HG03025 (cell line): ENCODE results near the gene ADISSP.

Source experiments
- ATAC-seq: cut with Tn5 transposase; IDR thresholded peaks from one replicate; pipeline ENCODE4 v1.9.1; 2021; ENCODE audit warnings: mild to moderate bottlenecking, moderate library complexity; ENCODE audit not compliant: unreplicated experiment, low FRiP score

The ADISSP gene

DNA sequence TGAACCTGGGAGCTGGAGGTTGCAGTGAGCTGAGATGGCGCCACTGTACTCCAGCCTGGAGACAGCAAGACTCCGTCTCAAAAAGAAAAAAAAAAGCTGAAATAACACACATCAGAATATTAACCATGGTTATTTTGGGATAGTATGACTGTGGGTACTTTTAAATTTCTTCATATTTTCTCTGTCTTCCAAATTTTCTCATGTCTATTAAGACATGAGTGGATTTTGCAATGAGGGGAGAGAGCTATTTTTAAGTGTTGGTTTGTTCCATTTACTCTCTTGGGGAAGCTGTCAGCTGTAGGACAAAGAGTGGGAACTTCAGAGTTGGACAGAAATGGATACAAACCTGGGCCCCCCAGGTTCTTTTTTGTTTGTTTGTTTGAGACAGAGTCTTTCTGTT, 10.3 kb downstream of the ADISSP start:
- no peak for ATAC-seq

DNA sequence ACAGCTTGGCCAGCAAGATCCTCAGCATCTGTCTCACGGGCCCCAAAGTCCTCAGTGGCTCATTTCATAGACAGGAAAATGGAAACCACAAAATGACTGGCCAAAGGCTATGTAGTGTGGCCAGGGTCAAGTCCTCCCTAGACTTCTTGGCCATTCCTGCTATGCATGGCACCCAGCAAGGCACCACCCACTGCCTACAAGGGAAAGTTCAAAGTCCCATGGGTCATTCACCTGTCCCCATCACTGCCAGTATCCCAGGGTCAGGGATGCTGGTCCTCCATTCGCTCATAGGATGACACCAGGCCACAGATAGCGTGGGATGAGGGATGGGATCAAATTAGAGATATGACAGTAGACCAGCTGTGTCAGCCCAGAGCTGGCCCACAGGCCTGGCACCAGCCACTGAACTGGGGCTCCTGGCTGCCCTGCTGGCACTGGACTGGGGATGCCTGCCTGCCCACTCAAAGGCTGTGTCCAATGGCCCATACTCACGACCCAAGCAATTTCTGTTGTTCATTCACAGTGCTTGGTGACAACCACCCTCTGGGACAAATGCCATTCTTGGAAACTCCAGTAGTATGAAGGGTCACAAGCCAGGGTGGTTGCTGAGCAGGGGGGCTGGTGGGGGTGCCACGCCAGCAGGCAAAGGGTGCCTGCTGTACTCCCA, 11.6 kb downstream of the ADISSP start:
- ATAC-seq, result no peak

DNA sequence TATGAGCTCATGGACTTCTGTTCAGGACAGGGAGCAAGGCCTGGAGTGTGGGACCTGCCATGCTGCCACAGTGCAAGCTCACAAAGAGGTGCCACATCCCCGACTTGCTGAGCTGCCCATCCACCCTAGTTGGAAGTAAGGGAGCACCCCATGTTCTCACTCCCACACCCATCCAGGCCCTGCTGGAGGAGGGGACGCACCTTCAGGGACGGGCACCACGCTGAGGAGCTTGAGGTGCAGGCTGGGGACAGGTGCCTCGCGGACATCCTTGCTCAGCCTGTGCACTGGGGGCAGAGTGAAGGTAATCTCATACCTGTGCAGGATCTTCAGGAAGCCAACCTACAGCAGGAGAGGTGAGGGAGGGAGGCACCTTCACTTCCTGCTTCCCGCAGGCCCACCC, 12.3 kb downstream of the ADISSP start:
- no peak for ATAC-seq

DNA sequence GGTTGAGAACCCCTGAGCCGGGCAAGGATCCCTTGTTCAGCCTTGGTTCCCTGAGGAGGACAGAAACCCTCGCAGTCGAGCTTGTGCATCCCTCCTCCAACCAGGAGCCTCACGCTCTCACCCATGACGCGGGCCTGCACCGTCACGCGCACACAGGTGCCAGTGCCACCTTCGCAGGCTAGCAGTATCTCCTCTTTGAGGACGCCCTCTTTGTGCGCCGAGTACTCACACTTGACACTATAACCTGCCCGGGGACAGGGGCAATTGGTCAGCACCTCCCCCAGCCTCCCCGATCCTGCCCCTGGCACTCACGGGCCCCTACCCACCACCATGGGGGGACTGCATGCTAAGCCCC, 13.3 kb downstream of the ADISSP start:
- no peak for ATAC-seq

DNA sequence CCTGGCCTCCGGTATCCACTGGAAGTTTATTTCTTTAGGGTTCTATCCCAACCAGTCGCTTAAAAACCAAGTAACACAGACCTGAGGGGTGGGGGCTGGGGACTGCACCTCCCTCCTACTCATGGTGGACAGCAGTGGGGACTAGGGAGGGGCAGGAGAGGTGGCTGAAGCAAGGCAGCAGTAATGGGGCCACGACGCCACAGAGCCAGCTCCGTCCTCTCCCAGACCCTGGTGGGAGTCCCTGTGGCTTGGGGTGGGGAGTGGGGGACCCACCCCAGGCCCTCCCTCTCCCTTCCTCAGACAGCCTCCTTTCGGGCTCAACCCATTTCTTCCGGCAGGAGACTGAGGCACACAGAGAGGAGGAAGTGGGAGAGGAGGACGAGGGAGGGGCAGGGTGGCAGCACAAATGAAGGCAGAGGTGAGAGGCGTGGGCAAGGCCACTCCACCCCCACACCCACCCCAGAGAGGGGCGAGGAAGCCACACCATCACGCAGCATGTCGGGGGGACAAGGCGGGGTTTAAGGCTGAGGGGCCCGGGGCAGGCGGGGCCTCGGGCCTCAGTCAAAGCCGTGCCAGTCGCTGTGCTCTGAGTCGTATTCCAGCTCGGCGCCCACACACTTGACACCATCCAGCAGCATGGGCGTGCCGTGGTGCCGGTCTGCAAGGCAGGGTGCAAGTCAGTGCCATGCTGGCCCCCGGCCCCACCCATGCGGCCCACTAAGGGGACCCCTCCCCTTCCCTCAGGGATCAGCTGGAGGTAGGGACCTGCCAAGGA, 13.9 kb downstream of the ADISSP start:
- no peak for ATAC-seq

DNA sequence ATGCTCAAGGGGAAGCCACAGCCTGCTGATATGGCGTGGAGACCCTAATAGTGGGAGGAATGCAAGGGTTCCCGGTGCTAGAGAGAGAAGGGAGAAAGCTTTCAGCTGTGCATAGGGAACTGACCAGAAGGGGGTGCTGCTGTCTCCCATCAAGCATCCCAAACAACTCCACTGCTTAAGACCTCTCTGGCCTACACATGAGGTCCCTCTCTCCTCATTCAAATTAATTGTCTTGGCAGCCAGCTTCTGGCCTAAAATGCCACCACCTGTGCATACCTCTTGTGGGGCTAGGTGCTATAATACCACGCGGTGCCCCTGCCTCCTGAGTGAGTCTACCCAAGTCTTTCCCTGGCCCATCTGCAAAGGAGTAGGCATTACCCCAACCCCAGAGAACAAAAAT, 14.5 kb downstream of the ADISSP start:
- no peak for ATAC-seq

DNA sequence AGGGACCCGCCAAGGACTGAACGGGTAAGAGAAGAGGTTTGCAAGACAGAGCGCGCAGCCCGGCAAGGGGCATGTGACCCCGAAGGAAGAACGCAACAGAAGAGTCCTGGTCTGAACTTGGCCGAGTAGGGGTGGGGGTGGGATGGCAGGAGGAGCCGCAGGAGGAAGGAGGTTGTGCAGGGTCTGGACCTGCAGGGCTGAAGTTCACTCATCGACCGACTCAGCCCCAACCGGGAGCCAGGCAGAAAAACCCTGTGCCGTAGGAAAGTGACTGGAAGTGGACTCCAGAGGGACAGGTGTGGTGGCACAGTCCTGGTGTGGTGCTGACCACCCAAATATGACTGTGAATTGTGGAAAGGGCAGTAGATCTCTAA, 15.2 kb downstream of the ADISSP start:
- no peak for ATAC-seq

DNA sequence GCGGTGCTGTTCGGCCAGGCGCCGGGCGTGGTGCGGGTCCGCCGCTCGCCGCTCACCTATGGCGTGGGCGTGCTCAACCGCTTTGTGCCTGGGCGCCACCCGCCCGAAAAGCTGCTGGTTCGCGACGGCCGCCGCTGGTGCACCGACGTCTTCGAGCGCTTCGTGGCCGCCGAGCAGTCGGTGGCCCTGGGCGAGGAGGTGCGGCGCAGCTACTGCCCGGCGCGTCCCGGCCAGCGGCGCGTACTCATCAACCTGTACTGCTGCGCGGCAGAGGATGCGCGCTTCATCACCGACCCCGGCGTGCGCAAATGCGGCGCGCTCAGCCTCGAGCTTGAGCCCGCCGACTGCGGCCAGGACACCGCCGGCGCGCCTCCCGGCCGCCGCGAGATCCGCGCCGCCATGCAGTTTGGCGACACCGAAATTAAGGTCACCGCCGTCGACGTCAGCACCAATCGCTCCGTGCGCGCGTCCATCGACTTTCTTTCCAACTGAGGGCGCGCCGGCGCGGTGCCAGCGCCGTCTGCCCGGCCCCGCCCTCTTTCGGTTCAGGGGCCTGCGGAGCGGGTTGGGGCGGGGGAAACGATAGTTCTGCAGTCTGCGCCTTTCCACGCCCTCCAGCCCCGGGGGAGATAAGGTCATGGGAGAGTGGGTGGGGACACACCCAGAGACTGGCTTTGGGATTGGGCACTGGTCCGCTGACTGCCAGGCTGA, 15.7 kb downstream of the ADISSP start:
- ATAC-seq, result no peak

DNA sequence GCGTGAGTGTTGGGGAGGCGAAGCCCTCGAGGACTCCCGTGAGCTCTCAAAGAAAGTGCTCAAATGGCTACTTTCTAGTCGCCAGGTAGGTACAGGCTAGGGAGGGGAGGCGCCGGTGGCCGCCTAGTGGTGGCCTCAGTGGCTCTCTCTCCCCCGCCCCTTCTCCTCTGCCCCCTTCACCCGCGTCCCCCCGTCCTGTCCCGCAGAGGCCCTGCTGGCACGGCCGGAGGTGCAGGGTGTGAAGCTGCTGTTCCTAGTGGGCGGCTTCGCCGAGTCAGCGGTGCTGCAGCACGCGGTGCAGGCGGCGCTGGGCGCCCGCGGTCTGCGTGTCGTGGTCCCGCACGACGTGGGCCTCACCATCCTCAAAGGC, 16.3 kb downstream of the ADISSP start:
- ATAC-seq, result no peak

DNA sequence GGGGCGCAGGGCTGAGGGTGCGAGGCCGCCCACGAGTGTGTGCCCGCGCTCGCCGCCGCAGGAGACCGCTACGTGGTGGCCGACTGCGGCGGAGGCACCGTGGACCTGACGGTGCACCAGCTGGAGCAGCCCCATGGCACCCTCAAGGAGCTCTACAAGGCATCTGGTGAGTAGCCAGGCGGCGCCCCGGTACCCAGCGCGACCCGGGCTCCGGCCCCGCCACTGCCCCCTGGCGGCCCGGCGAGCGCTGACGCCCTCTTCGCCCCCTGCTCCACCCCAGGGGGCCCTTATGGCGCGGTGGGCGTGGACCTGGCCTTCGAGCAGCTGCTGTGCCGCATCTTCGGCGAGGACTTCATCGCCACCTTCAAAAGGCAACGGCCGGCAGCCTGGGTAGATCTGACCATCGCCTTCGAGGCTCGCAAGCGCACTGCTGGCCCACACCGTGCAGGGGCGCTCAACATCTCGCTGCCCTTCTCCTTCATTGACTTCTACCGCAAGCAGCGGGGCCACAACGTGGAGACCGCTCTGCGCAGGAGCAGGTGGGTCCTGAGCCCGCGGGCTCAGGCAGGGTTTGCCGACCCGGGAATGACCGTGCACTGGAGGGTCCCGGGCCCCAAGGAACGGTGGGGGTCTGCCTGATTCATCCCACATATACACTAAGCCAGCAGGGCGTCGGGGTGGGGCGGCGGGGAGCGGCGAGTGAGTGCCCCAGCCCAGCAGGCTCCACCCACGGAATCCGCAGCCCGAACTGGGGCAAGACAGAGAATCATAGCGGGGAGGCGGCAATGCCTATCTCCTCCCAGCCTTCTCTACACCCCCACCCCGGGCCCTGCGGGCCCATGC, 17.6 kb downstream of the ADISSP start:
- no peak for ATAC-seq

DNA sequence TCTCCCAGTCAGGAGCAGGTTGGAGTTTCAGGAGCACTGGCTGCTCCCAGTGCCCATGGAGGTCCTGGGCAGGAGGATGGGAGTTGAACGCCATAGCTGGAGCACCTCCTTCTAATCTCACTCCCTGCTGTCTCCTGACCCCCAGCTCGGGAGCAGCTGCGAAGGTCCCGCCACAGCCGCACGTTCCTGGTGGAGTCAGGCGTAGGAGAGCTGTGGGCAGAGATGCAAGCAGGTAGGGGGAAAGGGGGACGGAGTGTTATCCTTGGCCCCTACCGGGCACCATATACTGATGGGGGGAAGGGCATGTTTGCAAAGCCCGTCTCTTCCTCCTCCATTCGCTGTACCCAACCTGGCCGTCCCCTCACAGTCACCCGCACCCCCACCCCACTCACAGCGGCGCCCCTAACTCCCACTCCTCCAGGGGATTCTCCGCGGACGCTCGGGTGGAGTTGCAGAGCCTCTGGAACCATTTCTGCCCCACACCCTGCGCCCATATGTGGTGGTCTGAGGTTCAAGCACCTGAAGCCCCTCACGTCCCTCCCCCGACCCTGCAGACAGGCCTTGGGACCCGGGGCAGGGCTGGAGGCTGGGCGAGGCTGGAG, 18.4 kb downstream of the ADISSP start:
- ATAC-seq, result no peak

DNA sequence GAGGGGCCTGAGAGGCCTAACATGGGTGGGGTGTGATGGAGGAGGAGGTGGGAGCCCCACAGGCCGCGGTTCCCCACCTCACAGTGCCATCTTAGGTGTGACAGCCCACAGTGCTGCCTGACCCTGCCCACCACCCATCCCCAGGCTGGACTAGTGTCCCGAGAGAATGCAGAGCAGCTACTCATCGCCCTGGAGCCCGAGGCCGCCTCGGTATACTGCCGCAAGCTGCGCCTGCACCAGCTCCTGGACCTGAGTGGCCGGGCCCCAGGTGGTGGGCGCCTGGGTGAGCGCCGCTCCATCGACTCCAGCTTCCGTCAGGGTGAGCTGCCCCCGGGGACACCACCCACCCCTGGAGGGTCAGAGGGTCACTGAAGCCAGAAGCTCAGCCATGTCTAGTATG, 19.5 kb downstream of the ADISSP start:
- ATAC-seq, result no peak

DNA sequence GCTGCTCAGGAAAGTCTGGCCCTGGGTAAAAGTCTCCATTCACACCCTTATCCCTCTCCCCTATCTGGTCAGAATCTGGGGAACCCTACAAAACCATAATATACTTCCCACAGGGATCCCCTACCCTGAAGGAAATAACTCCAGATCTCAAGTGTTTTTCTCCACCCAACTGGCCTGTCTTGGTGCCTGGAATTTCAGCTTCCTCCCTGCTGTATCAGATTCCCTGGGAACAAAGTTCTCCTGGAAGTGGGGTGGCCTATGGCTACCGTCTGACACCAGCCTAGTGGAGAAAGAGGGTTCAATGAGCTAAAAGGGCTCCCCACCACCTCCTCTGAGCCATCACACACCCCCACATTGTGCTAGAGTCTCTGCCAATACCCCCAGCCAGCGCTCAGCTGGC, 20.1 kb downstream of the ADISSP start:
- ATAC-seq, result no peak

DNA sequence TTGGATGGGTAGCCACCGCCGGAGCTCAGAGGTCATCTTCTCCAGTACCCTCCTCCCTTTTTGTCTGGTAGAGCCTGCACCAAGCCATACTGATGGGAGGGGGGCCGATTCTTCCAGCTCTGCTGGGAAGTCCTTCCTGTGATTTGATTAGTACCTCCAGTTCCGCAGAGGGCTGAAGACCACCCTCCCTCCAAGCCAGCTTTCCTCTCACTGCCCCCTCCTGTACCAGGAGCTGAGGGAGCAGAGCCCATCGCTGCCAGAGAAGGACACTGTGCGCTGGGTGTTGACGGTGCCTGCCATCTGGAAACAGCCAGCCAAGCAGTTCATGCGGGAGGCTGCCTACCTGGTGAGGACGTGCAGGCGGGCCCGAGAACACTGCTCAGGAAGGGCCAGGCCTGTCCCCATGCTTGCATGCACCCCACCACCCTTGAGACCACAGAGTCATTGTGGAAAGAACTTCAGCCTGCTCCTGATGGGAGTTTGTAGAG, 21.8 kb downstream of the ADISSP start:
- no peak for ATAC-seq

DNA sequence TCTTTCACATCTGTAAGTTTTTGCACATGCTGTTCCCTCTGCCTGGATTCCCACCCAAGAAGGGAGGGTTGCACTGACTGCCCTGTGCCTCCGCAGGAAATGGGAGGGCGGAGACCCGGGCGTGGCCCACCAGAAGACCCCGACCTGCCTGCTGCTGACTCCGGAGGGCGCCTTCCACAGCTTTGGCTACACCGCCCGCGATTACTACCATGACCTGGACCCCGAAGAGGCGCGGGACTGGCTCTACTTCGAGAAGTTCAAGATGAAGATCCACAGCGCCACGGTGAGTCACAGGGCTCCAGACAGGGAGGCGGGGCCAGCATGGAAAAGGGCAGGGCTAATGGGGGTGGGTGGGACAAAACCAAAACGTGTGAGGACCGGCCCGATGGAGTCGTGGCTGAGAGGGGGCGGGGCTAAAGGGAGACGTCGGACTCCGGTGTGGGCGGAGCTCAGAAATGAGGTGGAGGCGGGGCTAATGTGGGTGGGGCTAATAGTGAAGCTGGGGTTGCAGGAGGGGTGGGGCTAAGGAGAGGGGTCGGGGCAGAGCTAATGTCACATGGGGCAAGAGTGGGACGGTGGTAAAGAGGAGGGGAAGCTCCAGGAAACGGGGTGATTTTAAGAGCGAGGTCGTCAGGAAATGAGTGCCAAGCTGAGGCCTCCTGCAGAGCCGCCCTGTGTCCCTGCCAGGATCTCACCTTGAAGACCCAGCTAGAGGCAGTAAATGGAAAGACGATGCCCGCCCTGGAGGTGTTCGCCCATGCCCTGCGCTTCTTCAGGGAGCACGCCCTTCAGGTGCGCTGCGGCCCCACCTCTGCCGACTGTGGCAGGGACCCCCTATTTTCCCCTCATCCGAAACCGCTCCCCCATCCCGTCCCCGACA, 22.5 kb downstream of the ADISSP start:
- ATAC-seq, result no peak

DNA sequence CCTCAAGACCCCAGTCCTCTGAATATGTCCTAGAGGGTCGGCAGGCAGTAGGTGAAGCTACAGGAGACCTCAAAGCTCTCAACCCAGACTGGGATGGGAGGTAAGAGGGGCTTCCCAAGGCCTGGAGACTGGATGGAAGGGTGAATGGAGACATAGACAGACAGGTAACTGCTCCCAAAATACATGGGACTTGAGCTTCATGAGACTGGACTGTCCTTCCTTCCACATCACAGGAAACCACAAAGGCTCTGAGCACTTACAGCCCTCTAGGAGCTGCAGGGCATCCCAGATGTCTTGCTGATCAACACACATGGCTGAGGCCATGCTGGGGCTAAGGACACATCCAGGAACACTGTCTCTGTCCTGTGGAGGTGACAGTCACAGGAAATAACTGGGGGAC, 23.5 kb downstream of the ADISSP start:
- ATAC-seq, result no peak

DNA sequence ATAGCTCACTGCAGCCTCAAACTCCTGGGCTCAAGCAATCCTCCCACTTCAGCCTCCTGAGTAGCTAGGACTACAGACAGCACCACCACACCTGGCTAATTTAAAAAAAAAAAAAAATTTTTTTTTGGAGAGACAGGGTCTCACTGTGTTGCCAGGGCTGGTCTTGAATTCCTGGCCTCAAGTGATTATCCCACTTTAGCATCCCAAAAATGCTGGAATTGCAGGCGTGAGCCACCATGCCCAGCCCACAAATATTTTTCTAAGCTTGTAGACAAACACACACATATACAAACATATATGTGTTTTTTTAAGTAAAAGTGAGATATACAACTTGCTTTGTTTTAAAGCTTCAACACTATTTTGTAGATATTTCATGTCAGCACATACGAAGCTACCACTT, 24.3 kb downstream of the ADISSP start:
- ATAC-seq, result no peak

DNA sequence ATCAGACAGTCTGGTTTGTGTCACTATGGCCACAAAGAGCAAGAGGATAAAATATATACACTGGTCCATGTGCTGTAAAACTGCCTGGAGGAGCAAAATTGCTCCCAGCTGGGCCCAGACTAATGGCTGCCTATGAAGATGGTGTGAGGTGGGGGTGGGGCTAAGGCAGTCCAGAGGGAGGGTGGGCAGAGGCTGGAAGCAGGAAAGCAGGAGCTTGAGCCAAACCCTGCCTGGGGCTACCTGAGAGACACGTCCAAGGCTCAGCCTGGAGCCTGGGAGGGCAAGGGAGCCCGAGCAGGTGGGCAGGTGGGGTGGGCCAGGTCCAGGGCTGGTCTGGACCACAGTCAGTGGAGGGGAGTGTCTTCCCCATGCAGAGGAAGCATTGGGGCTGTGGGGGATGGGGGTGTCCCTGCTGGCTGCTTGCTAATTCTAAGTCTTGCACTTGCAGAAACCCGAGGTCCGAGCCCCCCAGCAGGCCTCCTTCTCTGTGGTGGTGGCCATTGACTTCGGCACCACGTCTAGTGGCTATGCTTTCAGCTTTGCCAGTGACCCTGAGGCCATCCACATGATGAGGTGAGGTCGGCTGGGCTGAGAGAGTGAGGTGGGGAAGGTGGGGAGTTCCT, 25.6 kb downstream of the ADISSP start:
- no peak for ATAC-seq
